HEK293 (cell line): ENCODE data around the gene CPNE5.

ENCODE experiments used
- TF ChIP-seq, protein P1 (sequence below): fragments of 450-650 bp; formaldehyde crosslinking; IDR thresholded peaks from 2 replicates; pipeline ENCODE4 v1.5.1; 2016; ENCODE audit warnings: missing biosample characterization, missing genetic modification characterization
- TF ChIP-seq, protein P2 (sequence below): fragments of 450-650 bp; formaldehyde crosslinking; IDR thresholded peaks from 2 replicates; pipeline ENCODE4 v1.5.1; 2016; ENCODE audit warnings: missing biosample characterization, missing genetic modification characterization

DNA sequence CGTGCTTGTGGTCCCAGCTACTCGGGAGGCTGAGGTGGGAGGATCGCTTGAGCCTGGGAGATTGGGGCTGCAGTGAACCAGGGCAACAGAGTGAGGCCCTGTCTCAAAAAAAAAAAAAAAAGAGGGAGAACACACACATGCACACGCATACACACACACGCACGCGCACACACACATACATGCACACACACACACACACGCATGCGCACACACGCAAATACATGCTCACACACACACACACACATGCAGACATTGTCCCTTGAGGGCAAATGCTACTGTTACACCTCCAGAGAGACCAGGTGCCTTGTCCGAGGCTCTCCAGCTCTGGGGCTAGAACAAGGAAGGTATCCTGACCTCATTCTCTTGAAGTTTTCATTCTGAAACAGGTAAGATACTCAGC lies 77.1 kb downstream of the CPNE5 start:
- TF ChIP-seq, protein P1, sequence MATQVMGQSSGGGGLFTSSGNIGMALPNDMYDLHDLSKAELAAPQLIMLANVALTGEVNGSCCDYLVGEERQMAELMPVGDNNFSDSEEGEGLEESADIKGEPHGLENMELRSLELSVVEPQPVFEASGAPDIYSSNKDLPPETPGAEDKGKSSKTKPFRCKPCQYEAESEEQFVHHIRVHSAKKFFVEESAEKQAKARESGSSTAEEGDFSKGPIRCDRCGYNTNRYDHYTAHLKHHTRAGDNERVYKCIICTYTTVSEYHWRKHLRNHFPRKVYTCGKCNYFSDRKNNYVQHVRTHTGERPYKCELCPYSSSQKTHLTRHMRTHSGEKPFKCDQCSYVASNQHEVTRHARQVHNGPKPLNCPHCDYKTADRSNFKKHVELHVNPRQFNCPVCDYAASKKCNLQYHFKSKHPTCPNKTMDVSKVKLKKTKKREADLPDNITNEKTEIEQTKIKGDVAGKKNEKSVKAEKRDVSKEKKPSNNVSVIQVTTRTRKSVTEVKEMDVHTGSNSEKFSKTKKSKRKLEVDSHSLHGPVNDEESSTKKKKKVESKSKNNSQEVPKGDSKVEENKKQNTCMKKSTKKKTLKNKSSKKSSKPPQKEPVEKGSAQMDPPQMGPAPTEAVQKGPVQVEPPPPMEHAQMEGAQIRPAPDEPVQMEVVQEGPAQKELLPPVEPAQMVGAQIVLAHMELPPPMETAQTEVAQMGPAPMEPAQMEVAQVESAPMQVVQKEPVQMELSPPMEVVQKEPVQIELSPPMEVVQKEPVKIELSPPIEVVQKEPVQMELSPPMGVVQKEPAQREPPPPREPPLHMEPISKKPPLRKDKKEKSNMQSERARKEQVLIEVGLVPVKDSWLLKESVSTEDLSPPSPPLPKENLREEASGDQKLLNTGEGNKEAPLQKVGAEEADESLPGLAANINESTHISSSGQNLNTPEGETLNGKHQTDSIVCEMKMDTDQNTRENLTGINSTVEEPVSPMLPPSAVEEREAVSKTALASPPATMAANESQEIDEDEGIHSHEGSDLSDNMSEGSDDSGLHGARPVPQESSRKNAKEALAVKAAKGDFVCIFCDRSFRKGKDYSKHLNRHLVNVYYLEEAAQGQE, result no peak
- TF ChIP-seq, protein P2, sequence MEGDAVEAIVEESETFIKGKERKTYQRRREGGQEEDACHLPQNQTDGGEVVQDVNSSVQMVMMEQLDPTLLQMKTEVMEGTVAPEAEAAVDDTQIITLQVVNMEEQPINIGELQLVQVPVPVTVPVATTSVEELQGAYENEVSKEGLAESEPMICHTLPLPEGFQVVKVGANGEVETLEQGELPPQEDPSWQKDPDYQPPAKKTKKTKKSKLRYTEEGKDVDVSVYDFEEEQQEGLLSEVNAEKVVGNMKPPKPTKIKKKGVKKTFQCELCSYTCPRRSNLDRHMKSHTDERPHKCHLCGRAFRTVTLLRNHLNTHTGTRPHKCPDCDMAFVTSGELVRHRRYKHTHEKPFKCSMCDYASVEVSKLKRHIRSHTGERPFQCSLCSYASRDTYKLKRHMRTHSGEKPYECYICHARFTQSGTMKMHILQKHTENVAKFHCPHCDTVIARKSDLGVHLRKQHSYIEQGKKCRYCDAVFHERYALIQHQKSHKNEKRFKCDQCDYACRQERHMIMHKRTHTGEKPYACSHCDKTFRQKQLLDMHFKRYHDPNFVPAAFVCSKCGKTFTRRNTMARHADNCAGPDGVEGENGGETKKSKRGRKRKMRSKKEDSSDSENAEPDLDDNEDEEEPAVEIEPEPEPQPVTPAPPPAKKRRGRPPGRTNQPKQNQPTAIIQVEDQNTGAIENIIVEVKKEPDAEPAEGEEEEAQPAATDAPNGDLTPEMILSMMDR (tag by site-specific recombination), result no peak
